ENCODE results near the gene RNF121.

Gene RNF121

GRCh38 chr11:71931245-71931602 is 2.4 kb downstream of the RNF121 start:
- TF ChIP-seq, protein P1, sequence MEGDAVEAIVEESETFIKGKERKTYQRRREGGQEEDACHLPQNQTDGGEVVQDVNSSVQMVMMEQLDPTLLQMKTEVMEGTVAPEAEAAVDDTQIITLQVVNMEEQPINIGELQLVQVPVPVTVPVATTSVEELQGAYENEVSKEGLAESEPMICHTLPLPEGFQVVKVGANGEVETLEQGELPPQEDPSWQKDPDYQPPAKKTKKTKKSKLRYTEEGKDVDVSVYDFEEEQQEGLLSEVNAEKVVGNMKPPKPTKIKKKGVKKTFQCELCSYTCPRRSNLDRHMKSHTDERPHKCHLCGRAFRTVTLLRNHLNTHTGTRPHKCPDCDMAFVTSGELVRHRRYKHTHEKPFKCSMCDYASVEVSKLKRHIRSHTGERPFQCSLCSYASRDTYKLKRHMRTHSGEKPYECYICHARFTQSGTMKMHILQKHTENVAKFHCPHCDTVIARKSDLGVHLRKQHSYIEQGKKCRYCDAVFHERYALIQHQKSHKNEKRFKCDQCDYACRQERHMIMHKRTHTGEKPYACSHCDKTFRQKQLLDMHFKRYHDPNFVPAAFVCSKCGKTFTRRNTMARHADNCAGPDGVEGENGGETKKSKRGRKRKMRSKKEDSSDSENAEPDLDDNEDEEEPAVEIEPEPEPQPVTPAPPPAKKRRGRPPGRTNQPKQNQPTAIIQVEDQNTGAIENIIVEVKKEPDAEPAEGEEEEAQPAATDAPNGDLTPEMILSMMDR (IDR thresholded peaks at IDR 0.05; ENCODE audit: insufficient read depth, low read depth, low read length, missing control alignments) = no peak
- DNase-seq (ENCODE audit: low read depth) = peak; percentile 77
- peak overlapping the region; percentile 91 for H3K4me3 ChIP-seq (ENCODE audit: low read depth, low read length)

GRCh38 chr11:71933141-71933933 is 4.5 kb downstream of the RNF121 start:
- no peak for DNase-seq (ENCODE audit: low read depth)
- TF ChIP-seq, protein P1 (IDR thresholded peaks at IDR 0.05; ENCODE audit: insufficient read depth, low read depth, low read length, missing control alignments) = no peak
- peak overlapping the region; percentile 29 for H3K4me3 ChIP-seq (ENCODE audit: low read depth, low read length)

DNA sequence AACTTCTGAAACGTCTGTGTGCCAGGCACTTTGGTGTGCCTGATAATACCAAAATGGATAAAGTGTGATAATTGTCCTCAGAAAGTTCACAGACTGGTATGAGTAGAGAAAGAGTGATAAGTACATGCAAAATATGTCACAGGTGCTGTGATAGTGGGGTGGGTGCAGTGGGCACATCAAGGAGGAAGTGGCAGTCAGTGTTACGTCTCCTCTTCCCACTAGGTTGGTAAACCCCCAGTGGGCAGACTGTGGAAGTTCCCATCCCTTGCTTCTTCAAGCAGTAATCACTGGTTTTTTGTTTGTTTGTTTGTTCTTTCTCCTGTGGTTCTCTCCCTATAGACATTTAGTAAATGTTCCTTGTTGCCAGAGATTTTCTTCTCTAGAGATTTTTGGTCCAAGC is 5.4 kb downstream of the RNF121 start:
- peak; percentile 65 for DNase-seq (ENCODE audit: low read depth)
- peak overlapping the region; percentile 29 for H3K4me3 ChIP-seq (ENCODE audit: low read depth, low read length)
- TF ChIP-seq, protein P1 (IDR thresholded peaks at IDR 0.05; ENCODE audit: insufficient read depth, low read depth, low read length, missing control alignments) = peak; percentile 6

DNA sequence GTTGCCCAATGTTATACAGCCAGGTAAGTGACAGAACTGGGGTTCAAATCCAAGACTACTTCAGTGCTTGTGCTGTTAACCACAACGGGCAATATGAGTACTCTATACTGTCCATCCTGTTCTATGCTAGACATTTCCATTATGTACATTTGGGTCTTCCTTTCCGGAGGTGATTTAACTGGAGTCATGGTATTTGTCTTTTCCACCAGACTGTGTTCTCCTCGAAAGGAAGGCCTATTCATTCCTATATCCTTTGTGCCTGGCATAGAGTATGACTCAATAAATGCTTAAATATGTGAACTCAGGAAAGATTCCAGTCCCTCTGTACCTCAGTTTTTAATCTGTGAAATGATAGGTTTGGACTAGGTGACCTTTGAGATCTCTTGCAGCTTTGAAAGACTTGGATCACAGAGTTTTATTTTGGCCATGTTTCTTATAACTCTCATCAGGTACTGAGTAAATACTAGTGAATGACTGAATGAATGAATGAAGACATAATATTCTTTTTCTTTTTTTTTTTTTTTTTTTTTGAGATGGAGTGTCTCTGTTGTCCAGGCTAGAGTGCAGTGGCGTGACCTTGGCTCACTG is 6.6 kb downstream of the RNF121 start:
- no peak overlapping the region for H3K4me3 ChIP-seq (ENCODE audit: low read depth, low read length)
- DNase-seq (ENCODE audit: low read depth) = no peak
- TF ChIP-seq, protein P1 (IDR thresholded peaks at IDR 0.05; ENCODE audit: insufficient read depth, low read depth, low read length, missing control alignments) = no peak

GRCh38 chr11:71936825-71937224 is 8.0 kb downstream of the RNF121 start:
- no peak for DNase-seq (ENCODE audit: low read depth)
- TF ChIP-seq, protein P1 (IDR thresholded peaks at IDR 0.05; ENCODE audit: insufficient read depth, low read depth, low read length, missing control alignments) = no peak
- H3K4me3 ChIP-seq (ENCODE audit: low read depth, low read length) = no peak overlapping the region

GRCh38 chr11:71937826-71938225 is 9.0 kb downstream of the RNF121 start:
- DNase-seq (ENCODE audit: low read depth) = no peak
- TF ChIP-seq, protein P1 (IDR thresholded peaks at IDR 0.05; ENCODE audit: insufficient read depth, low read depth, low read length, missing control alignments) = no peak
- H3K4me3 ChIP-seq (ENCODE audit: low read depth, low read length) = no peak overlapping the region

Data from GM12865 (cell line).